Heart left ventricle (tissue), 16 donors: ENCODE data around the gene NACC2. TPM values are rescaled to one million over a fixed set of nuclear protein-coding genes. Genes with fewer than 3 reads are reported as not detected.

Experiments used
- ATAC-seq, 4 donors: fragments of 200-7000 bp; cut with Tn5 transposase; one replicate each; pipeline ENCODE4 v1.9.1; 2020 to 2022; ENCODE audit warnings: moderate library complexity in 4 of 4, mild to moderate bottlenecking in 3 of 4, moderate number of reproducible peaks in 1 of 4
- DNase-seq, 5 donors: peaks; one replicate each; pipeline ENCODE4 v3.0.0-alpha.2; 2020
- H3K27ac ChIP-seq, 12 donors: fragments of 200-600 bp; sonication (generic) in 4 of 12; one replicate each; pipeline versions ENCODE4 v1.5.0 to v1.8.0; 2016 to 2022; ENCODE audit warnings: mild to moderate bottlenecking in 2 of 12
- H3K27me3 ChIP-seq, 9 donors: fragments of 200-600 bp; sonication (generic) in 2 of 9; one replicate each; pipeline versions ENCODE4 v1.5.1 to v1.8.0; 2016 to 2022; ENCODE audit warnings: mild to moderate bottlenecking in 3 of 9
- H3K36me3 ChIP-seq, 9 donors: fragments of 200-600 bp; sonication (generic) in 2 of 9; one replicate each; pipeline versions ENCODE4 v1.5.0 to v1.8.0; 2018 to 2022; ENCODE audit warnings: mild to moderate bottlenecking in 2 of 9
- H3K4me1 ChIP-seq, 12 donors: fragments of 200-600 bp; sonication (generic) in 4 of 12; one replicate each; pipeline versions ENCODE4 v1.5.0 to v1.8.0; 2016 to 2022; ENCODE audit warnings: mild to moderate bottlenecking in 3 of 12
- H3K4me3 ChIP-seq, 12 donors: fragments of 200-600 bp; sonication (generic) in 4 of 12; one replicate each; pipeline versions ENCODE4 v1.5.0 to v1.8.0; 2017 to 2022; ENCODE audit warnings: mild to moderate bottlenecking in 9 of 12, moderate library complexity in 4 of 12
- H3K9me3 ChIP-seq, 12 donors: fragments of 200-600 bp; sonication (generic) in 4 of 12; one replicate each; pipeline versions ENCODE4 v1.5.0 to v1.8.0; 2016 to 2022; ENCODE audit warnings: mild to moderate bottlenecking in 1 of 12
- CTCF ChIP-seq, 12 donors: fragments of 200-600 bp; sonication (generic) in 4 of 12; IDR thresholded peaks; one replicate each; pipeline versions ENCODE4 v1.5.0 to v1.8.0; 2018 to 2022; ENCODE audit warnings: antibody characterized with exemption in 12 of 12, mild to moderate bottlenecking in 5 of 12
- POLR2A ChIP-seq, 2 donors: fragments of 450-650 bp; IDR thresholded peaks; one replicate each; pipeline ENCODE4 v1.6.1; 2017; ENCODE audit warnings: antibody characterized with exemption in 2 of 2, mild to moderate bottlenecking in 2 of 2, moderate library complexity in 2 of 2
- WGBS, 4 donors: extraction: QIAGEN DNeasy Blood & Tissue Kit in 2 of 4; methylation state at CpG; one replicate each; pipeline versions ENCODE4 v1.1.5 to v1.1.7; 2013 to 2018; 5-methylcytosine and 5-hydroxymethylcytosine counted together
- intact Hi-C, 10 donors: fragments of 100-400 bp; cut with DNase I; formaldehyde crosslinking; loops; one replicate each; pipeline versions ENCODE4 v1.11.1 to v1.14.2; 2022
- polyA plus RNA-seq, 2 donors: library from polyadenylated mRNA; stranded (reverse); fragments of 200-250 nt; gene quantifications; one replicate each; pipeline ENCODE4 v1.2.3, GENCODE V29; 2013
- total RNA-seq, 9 donors: library from RNA; depleted of rRNA in 2 of 9; stranded (reverse); fragments of >200 nt in 2 of 9; fragmentation: NEBNext Ultra II Directional in 3 of 9; extraction: Animal tissue kit (Norgen Biotek cat#: 25700) in 3 of 9; gene quantifications; one replicate each; pipeline versions ENCODE4 v1.1.0 to v1.2.4, GENCODE V29; 2016 to 2023
- donor health status: ischemic (EF 13 %, LVEDD 7.1; RV severe dilation, severe dysfunction).
- donor health status: healthy with polysubstance abuse.
- donor health status: DM: no; HTN: yes; CAD: no.
- donor health status: DM: no; HTN: no; CAD: no.
- donor health status: ischemic (EF 25% LVEDD 6.9; RV normal size, moderate dysfunction).
- donor health status: ischemic (EF 25% LVEDD 5.7; RV mildly dilated, moderate dysfunction).
- donor health status: healthy.
- donor health status: DM: yes; HTN: yes; CAD: no.
- donor health status: ischemic (EF 35%, LVEDD 5.7; RV mildly dilated, moderate dysfunction).
- donor health status: nonischemic (EF 11% LVEDD 7.7; RV severe dilation, severe dysfunction).
- donor health status: DM: yes; HTN: yes; CAD: no.
- donor health status: PGD.
- donor health status: ischemic (EF 29% LVEDD 5.4; RV normal size, mild dysfunction).
- donor health status: nonischemic (EF 23%, LVEDD 6.1; RV moderate dilation, normal function).

The NACC2 gene
- total and polyA plus RNA-seq, 11 donors, result 17.9 to 66.5 (median 47.4) TPM

- intact Hi-C loops, result no loop called here
- Histone ChIP-seq H3K4me1 (peaks cover 5 to 75% (median 39%) of the 10 kb centered on the region in 12 donors), H3K4me3 (no peak overlapping the region), H3K27ac (no peak overlapping the region), H3K27me3 (no peaks in the 10 kb centered on the region), H3K9me3 (no peaks in the 10 kb centered on the region), H3K36me3 (peaks cover 0 to 4% (median 3%) of the 10 kb centered on the region in 9 donors)
- no peak for ATAC-seq
- peak in 1 of 5 donors; percentile 38 for DNase-seq
- TF ChIP-seq POLR2A (IDR thresholded peaks at IDR 0.05), result no peak
- no peak for TF ChIP-seq CTCF (IDR thresholded peaks at IDR 0.05)
- WGBS, 4 donors, result 91 to 94% (median 93%) methylated on average over 30 of the region's 30 CpGs
Observed at GRCh38 chr9:136057236-136058081, 37.6 kb downstream of the NACC2 start.

DNA sequence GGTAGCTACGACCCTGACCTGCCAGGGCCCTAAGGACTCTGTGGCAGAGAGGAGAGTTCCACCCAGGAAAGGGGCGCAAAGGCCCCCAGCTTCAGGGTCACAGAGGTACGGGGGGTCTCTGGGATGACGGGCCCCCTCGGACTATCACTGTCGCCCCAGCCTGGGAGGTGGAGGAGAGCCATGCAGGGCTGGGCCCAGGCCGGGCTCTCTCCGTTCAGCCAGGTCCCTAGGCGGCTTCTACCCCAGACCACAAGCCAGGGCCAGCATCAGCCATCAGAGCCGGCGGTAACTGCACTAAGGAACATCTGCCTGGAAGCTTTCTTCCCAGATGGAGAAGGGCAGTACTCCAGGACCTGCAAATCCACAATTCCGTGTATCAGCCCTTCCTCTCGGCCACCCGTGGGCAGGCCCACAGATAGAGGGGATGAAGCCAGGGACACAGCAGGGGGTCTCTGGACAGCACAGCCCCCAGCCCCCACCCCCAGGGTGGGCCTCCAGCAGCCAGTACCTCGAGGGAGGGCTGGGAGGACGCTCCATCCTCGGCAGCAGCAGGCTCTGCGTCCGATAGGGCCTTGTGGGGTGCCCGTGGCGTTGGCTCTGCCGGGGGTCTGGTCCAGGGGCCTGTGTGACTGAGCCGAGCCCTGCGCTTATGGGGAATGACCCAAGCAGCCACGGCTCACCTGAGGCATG lies 38.4 kb downstream of the NACC2 start:
- WGBS, 4 donors, result 77 to 91% (median 89%) methylated on average over 13 to 25 of the region's 25 CpGs
- intact Hi-C loops, result no loop called here
- H3K9me3 ChIP-seq, result no peaks in the 10 kb centered on the region
- no peak for ATAC-seq
- no peak overlapping the region for H3K27ac ChIP-seq
- no peaks in the 10 kb centered on the region for H3K27me3 ChIP-seq
- peaks cover 6 to 82% (median 44%) of the 10 kb centered on the region in 12 donors for H3K4me1 ChIP-seq
- DNase-seq, result peak in 1 of 5 donors; percentile 58
- TF ChIP-seq CTCF (IDR thresholded peaks at IDR 0.05), result no peak
- no peak for TF ChIP-seq POLR2A (IDR thresholded peaks at IDR 0.05)
- H3K4me3 ChIP-seq, result no peak overlapping the region
- H3K36me3 ChIP-seq, result peaks cover 0 to 3% (median 0%) of the 10 kb centered on the region in 9 donors

- Histone ChIP-seq H3K4me3 (no peak overlapping the region), H3K27ac (no peak overlapping the region), H3K4me1 (peaks cover 6 to 85% (median 50%) of the 10 kb centered on the region in 12 donors), H3K36me3 (peaks cover 0 to 3% (median 0%) of the 10 kb centered on the region in 9 donors), H3K9me3 (no peaks in the 10 kb centered on the region), H3K27me3 (no peaks in the 10 kb centered on the region)
- 61 to 70% (median 70%) methylated on average over 21 to 30 of the region's 30 CpGs for WGBS, 4 donors
- DNase-seq (peak in 1 of 5 donors; percentile 14), ATAC-seq (no peak)
- TF ChIP-seq CTCF (IDR thresholded peaks at IDR 0.05) (no peak), POLR2A (IDR thresholded peaks at IDR 0.05) (no peak)
- intact Hi-C loops, result no loop called here
Observed at GRCh38 chr9:136055715-136056545, 39.2 kb downstream of the NACC2 start.
